T-helper 9 cell (primary cell): ENCODE data around the gene SIRT5.

Source experiments
- DNase-seq: peaks from one replicate; pipeline ENCODE4 v3.0.0-alpha.2; 2020

Gene SIRT5

DNA sequence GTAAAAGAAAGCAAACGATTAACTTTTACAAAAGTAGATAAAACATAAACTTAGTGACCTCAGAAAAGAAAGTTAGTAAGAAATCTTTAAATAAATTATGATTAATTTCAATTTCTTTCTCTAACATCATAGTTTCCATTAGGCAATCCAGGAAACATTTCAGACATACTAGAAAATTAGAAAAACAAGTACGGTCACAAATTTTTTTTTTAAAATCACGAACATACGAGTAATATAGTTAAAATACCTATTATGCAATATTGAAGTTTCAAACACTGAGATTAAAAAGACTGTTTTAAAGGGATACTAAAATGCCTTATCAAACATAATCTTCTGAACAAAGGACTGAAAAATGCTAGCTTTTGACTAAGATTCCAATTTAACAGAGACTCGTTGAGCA lies 66.9 kb downstream of the SIRT5 start:
- DNase-seq, result no peak

DNA sequence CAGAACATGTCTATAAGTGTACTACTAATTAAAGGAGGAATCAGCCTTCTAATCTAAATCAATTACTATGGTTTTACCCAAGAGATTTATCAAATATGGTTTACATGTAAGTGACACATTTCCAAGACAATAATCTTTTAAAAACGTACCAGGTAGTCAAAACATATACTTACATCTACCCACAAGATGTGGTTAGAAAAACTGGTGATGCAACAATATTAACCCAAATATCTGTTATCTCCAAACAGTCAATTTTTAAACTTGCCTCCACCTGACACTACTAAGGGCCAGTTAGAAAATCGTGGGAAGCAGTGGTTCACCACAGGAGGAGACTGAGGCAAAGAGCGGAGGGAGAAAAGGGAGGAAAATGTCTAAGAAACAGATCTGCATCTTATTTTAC lies 68.7 kb downstream of the SIRT5 start:
- DNase-seq, result no peak

DNA sequence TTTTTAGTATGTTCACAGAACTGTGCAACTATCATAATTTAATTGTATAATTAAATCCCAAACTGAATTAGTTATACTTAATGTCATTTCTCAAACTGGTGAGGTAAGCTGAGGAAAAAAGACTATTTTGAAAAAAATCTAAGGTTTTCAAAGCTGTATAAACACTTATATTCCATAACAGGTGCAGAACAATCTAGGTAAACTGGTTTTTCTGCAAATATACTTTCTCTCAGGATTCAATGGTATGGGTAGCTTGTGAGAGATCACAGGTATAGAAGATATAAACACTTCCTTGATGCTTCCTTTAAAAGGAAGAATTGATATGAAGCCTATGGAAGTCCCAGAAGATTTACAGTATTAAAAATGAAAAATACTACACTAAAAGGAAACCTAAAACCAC lies 74.4 kb downstream of the SIRT5 start:
- DNase-seq, result no peak

DNA sequence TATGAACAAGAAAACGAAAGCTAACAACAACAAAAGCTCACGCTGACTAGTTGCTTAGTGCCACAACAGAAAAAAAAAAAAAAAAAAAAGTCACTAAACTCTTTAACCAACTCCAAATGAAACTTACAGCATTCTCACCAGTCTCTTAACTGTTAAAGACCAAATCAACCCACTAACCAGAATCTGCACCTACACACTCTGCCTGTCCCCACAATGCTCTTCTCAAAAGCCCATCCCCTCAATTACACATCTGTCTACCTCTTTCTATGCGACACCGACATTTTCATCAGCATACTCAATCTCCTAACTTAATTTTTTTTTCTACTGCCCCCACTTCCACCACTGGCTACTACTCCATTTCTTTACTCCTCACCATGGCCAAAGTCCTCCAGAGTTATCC lies 75.0 kb downstream of the SIRT5 start:
- no peak for DNase-seq

DNA sequence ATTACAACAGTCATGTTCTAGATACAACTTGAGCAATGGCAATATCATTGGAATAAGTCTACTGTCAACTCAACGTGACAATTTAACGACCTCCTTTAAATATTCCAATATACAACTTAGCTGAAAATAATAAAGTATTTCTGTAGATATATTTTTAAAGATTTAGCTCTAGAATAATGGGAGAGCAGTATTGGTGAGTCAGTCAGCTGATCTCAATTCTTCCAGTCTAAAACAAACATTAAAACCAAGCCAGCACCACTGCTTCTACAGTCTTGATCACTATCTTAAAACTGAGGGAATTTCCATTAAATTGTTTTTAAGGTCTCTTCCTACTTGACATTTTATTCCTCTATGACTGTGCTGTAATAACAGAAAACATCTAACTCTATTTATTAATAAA lies 78.9 kb downstream of the SIRT5 start:
- no peak for DNase-seq

DNA sequence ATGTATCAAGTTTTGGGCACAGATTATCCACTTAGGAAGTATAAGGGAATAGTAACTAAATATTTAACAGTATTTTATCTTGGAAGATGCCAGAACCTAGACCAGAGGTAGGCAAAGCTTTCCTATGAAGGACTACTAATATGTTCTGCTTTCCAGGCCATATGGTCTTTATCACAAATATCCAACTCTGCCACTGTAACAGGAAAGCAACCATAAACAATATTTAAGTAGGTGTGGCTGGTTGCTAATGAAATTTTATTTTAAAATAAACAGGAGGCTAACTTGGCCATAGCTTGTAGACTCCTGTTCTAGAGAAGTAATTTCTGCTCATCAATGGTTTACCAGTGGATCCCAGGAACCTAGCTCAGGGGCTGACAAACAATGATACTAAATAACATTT lies 80.1 kb downstream of the SIRT5 start:
- no peak for DNase-seq

DNA sequence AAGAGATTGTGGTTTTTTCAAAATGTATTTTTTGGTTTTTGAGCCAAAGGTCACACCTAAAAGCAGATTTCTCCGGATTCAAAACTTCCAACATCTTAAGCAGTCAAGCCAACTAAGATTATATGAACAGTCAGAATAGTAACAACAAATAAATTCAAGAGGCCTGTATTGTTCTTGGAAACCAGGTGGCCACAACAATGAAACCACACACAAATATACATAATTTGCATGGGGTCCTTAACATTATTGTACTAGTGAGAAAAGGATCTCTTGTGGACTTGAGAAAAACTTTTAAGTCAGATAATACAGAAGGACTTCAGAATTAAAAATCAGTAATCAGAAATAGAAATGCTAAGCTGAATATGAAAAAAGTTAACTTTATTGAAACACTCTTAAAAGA lies 81.3 kb downstream of the SIRT5 start:
- DNase-seq, result no peak

DNA sequence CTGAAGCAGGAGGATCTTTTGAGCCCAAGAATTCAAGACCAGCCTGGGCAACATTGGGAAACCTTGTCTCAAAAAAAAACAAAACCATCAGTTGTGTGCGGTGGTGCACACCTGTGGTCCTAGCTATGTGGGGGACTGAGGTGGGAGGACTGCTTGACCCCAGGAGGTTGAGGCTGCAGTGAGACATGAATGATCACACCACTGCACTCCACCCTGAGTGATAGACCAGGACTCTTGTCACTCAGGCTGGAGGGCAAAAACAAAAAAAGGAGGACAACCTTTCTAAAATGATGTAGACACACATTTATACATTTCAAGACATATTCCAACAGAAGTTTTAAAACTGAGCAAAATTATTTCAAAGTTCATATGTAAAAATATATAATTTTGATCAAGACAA lies 85.9 kb downstream of the SIRT5 start:
- no peak for DNase-seq

DNA sequence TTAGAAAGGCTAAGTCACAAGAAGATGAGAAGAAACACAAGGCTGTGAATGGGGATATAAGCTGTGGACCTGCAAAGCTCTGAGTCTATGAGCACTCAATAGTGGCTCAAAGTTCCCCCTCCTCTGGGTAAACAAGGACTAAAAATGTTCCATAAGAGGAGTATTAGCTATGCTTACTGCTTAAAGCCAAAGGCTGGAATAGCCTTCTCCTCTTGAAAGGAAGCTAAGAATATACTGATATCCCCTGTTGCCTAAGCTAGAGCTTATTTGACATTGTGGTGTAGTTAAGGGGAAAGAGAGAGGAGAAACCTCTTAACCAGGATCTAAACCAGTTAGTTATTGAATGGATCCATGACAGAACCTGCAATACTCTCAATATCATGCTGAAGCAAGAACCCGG lies 86.5 kb downstream of the SIRT5 start:
- no peak for DNase-seq

DNA sequence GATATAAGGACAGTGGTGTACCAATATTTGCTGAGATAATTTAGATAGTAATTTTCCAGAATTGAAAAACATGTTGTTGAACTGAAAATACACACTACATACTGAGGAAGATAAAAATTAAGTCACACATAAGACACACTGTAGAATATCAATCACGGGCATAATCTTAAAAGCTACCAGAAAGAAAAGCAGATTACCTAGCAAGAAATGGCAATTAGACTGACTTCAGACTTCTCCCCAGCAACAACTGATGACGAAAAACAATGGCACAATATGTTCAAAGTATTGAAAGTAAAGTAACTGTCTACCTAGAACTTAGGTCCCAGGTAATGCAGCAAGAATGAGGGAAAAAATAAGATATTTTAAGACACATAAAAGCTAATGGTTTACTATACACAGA lies 87.2 kb downstream of the SIRT5 start:
- DNase-seq, result no peak

DNA sequence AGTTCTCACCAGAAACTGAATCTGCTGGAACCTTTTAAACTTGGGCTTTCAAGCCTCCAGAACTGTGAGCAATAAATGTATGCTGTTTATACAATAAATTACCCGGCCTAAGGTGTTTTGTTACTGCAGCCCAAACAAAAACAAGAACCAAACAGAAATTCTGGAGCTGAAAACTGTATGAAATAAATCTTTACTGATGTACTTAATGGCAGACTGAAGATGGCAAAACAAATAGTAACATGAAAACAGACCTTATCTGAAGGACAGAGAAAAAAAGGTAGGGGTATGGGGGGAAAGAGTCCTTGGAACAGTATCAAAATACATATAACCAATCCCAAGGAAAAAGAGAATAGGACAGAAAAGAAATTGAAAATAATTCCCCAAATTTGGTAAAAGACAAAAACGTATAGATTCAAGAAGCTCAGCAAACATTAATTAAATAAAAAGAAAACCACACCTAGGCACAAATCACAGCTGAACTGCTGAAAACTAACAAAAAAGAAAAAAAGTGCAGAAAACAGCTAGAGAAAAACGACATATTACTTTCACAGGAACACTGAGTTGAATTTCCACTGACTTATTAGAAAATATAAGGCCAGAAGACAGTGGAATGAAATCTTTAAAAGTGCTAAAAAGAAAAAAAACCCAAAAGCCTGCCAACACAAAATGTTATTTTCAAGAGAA lies 88.4 kb downstream of the SIRT5 start:
- DNase-seq, result no peak

DNA sequence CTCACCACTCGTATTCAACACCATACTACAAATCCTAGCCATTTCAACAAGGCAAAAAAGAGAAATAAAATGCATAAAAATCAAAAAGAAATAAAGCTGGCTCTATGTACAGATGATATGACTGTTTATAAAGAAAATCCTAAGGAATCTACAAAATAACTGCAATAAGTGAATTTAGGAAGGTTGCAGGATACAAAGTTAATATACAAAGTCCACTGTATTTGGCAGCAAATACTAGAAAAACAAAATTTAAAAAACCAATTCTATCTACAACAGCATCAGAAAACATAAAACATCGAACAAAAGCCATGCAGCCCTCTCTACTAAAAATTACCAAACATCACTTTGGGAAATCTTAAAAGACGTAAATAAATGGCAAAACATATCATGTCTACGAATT lies 89.6 kb downstream of the SIRT5 start:
- DNase-seq, result no peak
